GM21515 (cell line): ENCODE results near the gene TMEM132A.
A peak's percentile ranks its signal among the peaks of the same experiment; 100 is the strongest.
"Not testable (repeated sequence)": the region's sequence is repeated elsewhere in the genome, so short reads cannot be mapped to it uniquely, and the experiment has no call there.

Experiments used
- ATAC-seq: cut with Tn5 transposase; IDR thresholded peaks from one replicate; pipeline ENCODE4 v1.9.1; 2021; ENCODE audit not compliant: unreplicated experiment

The TMEM132A gene

DNA sequence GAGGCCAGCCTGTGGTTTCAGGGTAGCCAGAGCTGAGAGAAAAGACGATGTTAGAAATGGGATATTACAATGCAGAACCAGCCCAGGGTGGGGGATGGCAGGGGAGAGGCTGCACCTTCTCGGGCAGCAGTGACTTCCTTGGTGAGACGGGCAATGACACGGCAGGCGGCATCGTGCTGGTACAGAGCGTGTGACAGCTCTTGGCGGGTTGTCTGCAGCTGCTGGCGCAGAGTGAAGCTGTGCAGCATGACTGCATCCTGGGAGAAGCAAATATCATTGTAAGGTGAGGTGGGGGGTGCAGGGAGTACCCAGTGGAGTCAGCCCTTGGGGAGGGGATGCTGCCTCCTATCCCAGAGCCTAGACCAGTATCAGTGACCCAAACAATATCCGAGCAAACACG lies 21.6 kb upstream of the TMEM132A start:
- ATAC-seq, result no peak

DNA sequence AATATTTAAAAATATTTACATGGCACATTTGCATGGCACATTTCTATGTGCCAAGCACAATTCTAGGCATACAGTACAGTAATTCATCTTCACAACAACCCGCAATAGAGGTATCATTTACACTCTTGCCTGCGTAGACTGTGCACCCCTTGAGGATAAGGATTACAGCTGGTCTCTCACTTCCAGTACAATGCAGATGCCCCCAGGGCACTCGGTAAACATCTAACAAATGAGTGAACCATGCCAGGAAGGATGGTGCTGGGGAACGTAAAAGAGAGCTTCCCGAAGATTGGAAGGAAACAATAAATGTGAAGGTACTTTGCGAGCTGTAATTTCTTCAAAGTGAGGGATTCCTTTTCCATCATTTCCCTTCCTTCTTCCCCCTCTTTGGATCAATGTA lies 19.2 kb upstream of the TMEM132A start:
- ATAC-seq, result no peak

DNA sequence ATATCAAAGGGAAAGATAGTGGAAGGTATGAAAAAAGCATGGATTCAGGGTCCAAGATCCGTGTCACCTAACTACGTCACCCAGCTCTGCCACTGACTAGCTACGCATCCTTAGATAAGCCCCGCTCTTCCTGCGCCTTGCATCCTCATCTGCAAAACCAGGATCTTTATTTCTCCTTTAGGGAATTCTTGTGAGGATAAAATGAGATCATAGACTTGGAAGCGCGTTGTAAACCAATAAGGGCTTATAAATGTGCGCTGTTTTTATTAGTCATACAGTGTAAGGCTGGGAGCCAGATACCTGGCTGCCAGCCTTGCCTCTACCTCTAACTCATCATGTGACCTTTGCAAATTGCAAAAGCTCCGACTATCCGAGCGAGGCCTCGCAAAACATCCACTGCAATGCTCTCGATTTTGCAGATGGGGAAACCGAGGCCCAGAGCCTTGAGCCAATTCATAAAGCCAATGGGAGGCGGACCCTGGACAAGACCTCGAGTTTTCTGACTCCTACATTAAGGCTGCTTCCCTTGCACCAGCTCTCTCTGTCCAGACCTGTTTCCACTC lies 18.6 kb upstream of the TMEM132A start:
- ATAC-seq, result no peak

DNA sequence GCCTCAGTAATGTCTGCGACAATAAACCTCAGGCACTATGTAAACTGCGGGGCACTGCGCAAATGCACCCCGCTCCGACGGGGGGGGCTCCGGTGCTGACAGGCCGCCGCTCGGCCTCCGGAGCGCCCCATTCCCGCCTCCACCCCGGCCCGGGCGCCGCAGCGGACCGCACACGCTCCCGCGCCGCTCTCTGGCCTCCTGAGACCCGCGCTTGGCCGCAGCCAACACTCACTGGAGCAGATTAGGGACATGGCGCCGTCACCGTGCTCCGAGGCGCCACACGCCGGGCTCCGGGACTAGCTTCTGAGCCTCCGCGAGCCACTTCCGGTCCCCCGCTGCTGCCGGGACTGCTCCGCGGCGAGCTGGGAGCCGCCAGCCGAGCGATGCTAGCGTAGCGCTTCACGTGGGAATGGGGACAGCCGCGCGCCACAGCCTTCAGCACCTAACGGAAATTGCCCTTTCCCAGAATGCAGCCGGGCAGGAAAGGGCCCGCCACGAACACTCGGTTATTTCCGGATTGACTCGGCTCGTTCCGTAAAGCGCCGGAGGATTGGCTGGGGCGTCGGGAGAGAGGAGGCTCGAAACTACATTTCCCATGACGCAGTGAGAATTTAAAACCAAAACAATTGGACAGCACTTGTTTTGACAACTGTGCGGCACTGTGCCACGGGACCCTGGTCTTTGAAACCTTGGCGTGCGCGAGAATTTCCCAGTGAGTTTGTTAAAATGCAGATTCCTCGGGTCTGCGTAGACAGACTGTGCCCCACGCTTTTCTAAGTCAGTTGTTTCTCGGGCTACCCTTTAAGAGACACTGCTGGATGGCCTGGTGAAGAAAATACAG lies 17.9 kb upstream of the TMEM132A start, which contains the start of gene PRPF19:
PRPF19 (minus strand) TSS at position 454 of the 841 bp plus-strand sequence; CDS start at position 251, 203 bp downstream.
- peak; percentile 73 for ATAC-seq

DNA sequence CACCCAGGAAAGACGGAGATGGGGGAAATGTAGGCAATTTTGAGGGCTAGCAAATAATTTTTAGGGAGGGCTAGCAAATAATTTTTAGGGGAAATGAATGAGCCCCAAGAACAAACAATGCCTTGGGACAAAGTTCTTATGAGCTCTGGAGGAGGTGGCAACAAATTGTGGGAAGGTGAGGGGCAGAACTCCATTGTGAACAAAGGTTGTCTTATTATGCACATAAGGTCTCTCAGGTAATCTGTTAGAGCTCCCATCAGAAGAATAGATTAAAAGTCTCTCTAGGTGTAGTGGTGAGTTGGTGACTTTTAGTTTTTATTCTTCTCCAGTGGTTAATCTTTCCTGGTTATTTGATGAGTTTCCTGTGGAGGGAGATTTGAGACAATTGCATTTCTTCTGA lies 15.5 kb upstream of the TMEM132A start:
- no peak for ATAC-seq

DNA sequence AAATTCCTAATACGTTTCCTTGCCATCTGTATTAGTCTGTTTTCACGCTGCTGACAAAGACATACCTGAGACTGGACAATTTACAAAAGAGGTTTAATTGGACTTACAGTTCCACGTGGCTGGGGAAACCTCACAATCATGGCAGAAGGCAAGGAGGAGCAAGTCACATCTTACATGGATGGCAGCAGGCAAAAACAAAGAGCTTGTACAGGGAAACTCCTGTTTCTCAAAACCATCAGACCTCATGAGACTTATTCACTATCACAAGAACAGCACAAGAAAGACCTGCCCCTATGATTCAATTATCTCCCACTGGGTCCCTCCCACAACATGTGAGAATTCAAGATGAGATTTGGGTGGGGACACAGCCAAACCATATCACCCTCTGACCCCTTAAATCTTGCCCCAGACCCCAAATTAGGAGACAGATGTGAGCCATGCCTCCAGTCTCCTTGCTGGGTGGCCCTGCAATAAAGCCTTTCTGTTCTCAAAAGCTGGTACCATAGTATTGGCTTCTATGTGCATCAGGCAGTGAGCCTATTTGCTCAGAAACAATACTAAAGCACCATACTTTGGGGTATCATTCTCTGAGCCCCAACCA lies 14.5 kb upstream of the TMEM132A start:
- not testable (repeated sequence) for ATAC-seq

DNA sequence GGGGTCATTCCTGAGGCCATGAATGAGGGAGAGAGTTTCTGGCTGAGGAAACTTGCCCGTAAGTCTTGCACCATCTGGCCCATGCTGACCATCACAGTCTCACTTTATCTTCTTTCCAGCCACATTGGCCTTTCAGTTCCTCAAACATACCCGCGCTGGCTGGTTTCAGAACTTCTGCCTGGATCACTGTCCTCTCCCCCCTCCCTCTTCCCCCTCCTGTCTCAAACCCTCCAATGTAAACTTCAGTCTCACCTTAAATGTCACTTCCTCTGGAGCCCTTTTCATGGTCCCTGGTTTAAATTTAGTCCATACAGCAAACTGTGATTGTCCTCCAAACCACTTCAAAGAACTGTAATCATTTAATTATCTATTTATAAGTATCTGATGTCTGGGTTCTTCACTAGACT lies 14.0 kb upstream of the TMEM132A start:
- ATAC-seq, result peak; percentile 29

DNA sequence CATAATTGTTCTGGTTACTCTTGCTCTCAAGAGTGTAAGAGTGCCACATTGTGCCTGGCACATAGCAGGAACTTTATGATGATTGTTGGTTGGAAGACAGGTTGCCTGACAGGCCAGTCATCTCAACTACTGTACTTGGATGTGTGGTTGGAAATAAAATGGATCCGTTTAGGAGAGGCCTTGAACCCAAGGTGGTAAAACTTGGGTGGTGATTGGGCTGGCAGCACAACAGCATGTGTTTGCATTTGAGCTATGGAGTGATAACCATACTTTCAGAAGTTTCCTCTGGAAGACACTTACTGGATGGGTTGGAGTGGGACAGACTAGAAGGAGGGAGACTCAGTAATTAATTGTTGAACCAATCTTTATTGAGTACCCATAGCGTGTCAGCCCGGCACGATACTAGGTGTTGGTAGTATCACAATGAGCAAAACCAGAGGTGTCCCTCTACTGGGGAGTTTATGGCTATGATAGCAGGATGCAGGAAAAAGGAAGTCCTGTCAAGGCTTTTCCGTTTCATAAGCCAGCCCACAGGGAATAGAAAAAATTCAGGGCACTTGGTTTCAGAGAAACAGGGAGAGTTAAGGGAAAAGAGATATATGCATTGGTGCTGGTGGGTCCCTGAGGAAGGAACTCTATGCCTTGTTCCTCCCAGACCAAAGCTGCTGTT lies 13.4 kb upstream of the TMEM132A start:
- ATAC-seq, result no peak

DNA sequence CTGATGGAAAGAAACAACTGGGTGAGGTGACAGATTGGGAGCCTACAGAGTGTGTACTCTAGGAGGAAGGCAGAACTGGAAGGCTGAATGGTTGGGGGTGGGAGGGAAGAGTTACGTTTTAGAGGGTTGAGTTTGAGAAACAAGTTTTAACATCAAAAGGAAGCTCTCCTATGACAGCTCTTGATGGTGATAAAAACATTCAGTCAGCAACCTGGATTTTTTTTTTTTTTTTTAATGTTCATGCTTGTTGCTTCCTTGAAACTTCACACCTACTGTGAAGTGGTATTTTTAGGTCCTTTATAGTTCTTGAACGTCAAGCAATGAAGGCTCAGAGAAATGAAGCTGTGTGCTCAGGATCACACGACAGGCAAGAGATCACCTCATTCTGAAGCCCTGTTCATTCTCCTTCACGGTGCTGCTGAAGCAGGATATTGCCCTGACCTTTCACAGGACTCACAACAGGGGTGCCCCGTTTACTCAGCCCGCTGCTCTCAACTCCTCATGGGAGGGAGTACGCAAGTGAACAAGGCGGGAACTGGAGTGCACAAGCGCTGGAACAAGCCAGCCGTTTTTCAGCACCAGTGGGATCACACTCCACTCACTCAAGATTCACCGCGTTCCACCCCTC lies 11.9 kb upstream of the TMEM132A start:
- no peak for ATAC-seq

DNA sequence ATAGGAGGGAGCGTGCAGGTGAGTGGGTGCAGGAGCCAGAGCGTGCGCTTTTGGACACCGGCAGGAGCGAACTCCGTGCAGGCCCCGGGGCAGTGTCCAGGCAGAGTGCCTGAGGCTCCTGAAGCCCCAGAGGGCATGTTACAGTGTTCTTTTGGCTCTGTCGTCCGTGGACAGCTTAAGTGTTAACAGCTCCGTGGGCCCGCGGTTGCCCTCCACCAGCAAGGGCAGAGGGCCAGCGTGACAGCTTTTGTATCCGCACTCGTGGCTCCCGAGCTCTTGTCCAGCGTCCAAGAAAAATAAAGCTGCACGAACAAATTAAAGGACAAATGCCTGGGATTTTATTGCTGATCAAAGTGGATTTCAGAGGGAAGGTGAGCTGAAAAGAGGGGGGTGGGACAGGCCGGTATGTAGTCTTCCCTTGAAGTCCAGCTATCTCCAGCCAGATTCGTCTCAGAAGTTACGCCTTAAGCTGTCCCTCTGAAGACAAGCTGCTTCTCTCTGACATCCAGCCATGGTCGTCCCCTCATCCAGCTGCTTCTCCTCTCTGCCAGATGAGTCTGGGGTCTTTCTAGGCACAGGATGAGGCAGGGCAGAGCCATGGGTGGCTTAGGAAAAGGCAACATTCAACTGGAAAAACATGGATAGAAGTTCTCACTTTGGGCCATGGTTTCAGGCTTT lies 11.3 kb upstream of the TMEM132A start:
- ATAC-seq, result no peak

DNA sequence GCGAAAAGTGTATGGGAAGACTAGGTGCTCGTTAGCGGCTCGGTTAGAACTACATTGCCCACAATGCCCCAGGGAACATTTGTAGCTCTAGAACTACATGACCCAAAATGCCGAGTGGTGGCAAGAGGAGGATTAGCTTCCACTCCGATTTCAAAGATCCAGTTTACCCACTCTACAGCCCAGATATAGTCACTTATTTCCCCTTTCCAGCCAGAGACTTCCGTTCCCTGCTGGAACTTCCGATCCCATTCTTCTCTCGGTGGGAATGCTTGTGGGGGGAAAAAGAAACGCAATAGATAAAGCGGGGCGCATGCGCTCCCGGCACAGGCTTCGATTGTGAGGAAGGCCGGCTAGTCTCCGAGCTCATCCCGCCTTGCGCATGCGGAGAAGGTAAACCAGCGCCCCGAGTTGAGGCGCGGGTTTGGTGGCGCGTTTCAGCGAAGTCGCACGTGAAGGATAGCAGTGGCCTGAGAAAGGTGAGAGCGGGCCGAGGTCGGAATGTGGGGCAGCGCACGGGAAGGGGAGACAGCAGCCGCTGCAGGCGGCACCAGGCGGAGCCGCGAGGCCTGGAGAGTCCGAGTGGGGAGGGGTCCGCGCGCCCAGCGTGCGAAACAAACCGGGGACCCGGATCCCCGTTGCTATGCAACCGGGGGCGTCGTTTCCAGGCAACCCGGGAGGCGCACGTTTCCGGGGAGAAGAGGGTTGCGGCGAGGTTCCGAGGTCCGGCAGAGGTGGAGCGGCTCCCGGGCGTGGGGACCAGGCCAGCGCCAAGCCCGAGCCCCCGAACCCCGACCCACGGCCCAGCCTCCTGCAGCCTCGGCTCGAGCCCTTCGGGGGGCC lies 10.2 kb upstream of the TMEM132A start, which contains the start of gene TMEM109:
TMEM109 (plus strand) TSS at position 366 of the 840 bp plus-strand sequence. CDS start 5,536 bp downstream, outside the sequence.
- peak; percentile 40 for ATAC-seq

DNA sequence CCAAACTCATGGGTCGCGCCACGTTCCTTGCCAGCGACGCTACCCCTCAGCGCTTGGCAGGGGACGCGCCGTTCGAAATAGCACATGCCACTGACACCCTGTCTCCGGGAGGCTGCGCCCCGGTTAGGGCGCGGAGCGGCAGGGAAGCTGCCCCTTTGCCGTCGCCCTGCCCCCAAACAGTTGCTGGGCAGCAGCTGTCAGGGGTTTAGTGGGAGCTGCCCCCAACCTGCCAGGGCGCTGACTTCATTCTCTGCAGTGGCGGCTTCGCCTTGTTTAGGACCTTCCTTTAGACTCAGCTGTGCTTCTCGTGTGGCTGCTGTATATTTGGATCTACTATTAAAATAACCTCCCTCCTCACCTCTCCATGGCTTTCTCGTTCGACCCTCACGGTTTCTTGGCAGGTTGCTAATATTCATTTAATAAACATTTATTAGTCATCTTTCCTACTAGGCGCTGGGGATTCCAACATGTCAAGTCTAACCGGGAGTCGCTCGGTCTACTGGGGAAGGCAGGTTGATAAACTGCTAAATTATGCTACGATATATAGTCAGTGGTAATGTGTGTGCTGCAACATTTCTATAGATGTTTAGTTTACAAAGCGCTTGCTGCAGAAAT lies 9.5 kb upstream of the TMEM132A start:
- no peak for ATAC-seq

DNA sequence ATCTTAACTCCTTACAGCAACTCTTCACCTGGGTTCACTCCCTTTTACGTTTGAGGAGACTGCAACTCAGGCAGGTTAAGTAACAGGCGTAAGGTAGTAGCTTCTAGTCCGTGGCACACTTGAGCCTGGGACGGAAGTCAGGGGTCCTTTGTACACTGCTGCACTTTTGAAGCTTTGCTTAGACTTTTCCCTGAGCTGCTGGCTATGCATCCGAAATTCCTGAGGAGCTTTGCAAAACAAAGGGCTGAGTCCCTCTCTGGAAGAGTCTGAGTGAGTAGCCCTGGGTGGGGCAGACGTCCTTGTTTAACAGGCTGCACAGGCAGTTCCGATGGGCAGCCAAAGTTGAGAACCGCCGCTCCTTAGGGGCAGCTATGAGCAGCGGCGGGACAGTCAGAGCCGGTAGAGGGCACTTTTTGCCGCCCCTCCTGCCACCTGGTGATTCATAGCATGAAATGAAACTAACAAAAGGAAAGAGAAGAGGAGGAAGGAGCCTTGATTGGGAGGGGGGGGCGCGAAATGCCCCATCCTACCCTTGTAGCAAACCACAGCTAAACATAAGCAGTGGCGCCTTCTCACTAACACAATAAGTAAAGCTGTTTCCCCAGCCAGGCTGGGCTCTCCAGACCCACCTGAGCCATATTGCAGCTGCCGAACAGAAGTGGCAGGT lies 8.9 kb upstream of the TMEM132A start:
- ATAC-seq, result peak; percentile 41

DNA sequence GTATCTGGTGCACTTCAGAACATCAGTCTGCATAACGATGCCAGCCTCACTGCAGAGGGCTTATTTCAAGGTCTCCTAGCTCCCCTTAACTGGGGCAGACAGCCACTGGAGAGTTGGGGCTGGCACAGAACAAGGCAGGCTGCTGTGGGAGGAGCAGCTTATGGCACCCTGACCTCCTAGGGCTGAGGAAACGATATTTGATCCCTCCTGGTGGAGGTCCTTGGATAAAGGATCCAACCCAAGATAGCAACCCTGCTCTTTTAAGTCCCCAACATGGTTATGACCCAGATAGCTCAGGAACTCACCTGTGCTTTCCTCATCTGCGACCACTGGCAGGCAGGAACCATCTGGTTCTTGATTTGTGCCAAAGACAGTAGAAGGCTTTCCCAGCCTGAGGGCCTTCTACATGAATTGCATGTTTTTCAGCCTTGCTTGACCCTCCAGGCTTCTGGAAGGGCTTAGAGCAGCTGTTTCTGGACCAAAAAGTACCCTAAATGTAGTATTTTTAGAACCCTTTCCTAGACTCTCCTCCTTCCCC lies 7.5 kb upstream of the TMEM132A start:
- no peak for ATAC-seq

DNA sequence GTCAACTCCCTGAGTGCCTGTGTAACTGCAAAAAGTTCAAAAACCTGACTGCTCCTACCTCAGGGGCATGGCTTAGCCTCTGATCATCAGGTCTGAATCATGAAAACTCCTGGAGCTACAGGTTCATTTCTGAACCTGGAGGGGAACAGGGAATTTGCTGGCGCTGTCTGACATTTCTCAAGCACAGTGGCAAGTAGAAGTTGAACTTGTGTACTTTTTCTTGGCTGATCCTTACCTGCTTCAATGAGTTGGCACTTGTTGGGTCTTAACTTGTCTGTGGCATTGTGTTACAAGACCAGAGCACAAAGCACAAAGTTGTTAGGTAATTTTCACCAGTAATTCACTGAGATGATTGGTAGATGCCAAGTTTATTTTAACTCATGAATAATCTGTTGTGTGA lies 7.0 kb upstream of the TMEM132A start:
- no peak for ATAC-seq

DNA sequence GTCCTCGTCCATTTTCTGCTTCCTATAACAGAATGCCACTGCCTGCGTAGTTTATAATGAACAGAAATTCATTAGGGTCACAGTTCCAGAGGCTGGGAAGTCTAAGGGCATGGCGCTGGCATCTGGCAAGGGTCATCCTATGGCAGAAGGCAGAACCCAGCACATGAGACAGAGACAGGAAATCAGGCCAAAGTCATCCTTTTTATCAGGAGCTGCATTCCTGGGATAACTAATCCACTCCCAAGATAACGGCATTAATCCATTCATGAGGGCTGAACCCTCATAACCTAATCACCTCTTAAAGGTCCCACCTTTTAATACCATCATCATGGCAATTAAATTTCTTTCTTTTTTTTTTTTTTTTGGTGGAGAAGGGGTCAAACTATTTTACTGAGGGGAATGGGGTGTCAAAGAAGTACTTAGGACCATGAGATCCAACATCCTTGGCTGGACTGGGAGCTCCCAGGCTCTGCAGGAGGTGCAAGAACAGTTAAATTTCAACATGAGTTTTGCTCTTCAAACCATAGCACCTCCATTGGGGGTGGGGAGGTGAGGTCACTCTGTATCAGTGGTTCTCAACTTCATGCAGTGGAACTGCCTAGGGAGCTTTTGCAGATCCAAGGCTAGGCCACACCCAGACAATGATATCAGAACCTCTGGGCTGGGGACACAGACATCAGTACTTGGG lies 5.9 kb upstream of the TMEM132A start:
- ATAC-seq, result no peak

DNA sequence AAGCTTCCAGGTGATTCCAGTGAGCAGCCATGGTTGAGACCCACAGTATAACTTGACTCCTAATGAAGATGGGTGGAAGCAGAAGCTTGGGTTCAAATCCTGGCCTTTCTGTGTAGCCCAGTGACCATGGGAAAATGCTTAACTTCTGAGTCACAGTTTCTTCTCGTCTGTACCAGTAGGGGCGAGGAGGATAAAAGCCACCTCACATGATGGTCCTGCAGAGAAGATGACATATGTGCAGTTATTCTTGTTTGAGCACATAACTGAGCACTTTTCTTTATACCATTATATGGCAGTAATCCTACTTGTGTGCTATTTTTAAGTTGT lies 5.4 kb upstream of the TMEM132A start:
- ATAC-seq, result no peak

DNA sequence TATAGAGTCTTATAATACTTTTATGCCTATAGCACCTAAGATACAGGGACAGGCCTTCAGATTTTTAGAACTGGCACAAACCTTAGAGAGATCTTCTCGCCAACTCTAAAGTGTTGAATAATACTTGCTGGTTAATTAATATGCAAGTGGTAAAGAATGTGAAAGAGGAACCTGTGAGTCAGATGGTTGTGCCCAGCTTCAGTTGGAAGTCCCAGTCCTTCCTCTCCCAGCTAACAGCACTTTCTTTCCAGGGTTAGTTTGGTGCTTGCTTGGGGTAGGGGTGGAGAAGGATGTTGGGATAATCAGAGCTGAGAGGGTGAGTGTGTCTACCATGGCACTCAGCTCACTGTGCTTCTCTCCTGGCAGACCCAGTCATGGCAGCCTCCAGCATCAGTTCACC lies 4.9 kb upstream of the TMEM132A start:
- ATAC-seq, result no peak
